DMS53 (cell line): Measurements from ENCODE around the gene ZNF382.
"Not testable (repeated sequence)": the region's sequence is repeated elsewhere in the genome, so short reads cannot be mapped to it uniquely, and the experiment has no call there.

ENCODE experiments used
- DNase-seq: peaks from one replicate; lab custom pipeline; 2025; lab: John Stamatoyannopoulos, UW

Gene ZNF382

DNA sequence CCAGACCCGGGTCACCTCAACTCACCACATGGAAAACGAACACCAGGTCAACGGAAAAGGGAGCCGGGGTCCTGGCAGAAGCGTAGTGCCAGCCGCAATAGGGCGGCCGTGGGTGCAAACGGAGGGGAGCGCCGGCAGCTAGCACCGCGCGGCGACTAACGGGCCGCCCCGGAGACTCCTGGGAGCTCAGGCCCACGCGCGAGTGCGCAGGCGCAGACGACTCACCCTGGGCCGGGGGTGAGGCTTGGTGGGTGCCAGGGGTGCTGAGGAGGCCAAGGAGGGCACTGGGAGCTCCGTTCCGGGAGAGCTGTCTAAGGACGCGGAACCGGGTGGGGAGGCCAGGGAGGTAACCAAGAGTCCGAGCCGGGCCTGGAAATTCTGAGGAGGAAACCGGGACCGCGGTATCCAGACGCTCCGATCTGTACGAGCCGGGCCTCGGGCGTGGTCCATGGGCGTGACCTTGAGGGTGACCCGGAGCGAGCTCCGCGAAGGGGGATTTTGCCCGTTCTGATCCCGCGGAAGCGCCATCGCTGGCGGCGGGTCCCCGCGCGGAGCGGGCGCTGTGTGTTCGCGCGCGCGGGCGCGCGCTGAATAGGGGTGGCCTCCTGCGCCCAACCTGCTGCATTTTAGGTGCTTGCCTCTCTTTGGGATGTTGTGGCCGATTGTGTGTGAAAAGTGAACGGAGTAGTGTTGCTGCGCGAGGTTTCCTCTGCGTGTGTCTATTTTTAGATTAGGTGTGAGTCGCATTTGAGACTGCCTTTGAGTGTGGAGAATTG is at the start of gene ZNF382:
TSS of gene ZNF382 (plus strand) at position 213 of the 776 bp plus-strand sequence. CDS start 4,602 bp downstream, outside the sequence.
- peak; percentile 68 for DNase-seq

DNA sequence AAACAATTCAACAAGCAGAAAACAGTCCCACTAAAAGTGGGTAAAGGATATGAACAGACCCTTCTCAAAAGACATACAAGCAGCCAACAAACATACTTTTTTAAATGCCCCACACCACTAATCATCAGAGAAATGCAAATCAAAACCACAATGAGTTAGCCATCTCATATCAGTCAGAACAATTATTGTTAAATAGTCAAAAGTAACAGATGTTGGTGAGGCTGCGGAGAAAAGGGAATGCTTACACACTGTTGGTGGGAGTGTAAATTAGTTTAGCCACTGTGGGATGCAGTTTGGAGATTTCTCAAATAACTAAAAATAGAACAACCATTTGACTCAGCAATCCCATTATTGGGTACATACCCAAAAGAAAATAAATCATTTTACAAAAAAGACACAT is 40.7 kb upstream of the ZNF382 start:
- DNase-seq: no peak

DNA sequence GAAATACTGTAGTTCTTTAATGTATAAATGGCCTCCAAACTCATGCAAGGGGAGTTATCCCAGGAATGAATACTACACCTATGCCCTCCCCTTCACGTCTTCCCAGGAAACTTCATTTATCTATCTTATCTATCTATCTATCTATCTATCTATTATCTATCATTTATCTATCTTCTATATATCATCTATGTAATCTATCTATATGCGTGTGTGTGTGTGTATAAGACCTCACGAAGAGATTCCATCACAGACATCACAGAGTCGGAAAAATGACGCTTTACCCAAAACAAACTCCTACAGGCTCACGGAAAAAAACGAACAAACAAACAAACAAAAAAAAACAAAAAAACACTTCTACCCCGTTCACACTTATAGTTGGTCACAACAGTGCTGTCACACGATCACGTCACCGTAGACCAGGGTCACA is 32.5 kb upstream of the ZNF382 start:
- no peak for DNase-seq

DNA sequence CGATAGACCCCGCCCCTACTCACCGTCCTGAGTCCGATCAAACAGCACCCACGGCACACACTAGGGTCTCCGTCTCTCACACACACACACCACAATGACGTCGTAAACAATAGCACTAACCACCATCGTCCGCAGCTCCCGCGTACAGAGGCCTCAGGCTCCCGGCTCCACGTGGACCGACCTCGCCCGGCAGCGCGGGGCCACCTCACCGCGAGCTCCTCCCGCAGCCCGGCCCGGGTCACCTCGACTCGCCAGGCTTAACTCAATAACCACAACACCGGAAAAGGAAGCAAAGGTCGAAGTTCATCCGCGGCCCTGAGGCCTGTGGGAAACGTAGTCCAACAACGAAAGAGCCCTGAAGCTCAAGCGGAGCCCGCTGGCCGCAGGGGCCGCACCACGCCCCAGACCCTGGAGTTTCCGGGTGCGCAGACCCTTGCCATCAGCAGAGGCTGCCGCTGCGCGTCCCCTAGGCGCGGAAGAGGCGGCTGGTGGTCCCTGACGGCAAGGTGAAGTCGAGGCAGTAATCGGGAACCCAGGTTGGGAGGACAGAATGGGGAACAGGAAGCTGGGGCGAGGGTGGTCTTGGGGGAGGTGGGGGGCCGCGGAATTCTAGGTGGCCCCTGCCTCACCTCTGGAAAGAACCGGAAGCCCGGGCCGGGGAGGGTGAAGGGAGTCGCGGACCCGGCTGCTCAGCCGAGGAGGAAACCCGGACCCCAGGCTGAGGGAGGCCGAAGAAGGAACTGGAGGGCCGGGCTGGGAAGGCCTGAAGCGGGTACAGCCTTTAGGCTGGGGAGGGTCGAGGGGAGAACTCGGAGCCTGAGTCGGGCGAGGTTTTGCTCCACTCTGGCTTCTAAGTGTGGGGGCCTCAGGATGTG is 31.9 kb upstream of the ZNF382 start, which contains the start of gene ZNF529:
TSS of gene ZNF529 (minus strand) at position 273 of the 875 bp plus-strand sequence. CDS start 946 bp downstream, outside the sequence.
- DNase-seq: peak; percentile 98

DNA sequence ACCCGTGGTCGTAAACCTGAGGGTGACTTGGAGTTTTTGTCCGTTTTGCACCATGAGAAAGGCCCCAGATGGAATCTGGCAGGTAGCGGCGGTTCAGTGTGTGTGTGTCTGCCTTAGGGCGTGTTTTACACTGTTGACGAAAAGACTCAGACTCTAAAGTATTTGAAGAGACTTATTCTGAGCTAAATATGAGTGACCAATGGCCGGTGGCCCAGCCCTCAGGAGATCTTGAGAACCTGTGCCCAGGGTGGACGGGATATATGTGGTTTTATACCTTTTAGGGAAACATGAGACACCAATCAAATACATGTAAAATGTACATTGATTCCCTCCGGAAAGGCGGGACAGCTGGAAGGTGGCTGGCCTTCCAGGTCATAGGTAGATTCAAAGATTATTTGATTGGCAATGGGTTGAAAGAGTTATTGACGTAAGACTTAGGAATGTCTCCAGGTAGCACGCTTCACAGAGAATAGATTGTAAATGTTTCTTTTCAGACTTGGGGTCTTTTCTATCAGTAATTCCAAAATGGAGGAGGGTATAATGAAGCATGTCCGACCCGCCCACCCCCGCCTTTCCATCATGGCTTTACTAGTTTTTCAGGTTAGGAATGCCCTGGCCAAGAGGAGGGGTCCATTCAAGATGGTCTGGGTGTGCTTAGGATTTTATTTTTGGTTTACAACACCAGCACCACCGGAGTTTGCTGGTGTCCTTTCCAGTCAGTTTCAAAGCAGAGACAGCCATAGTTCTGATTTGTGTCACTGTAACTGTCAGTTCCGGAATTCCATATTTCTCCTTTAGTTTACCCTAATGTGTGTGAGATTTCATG is 31.0 kb upstream of the ZNF382 start:
- peak; percentile 75 for DNase-seq

DNA sequence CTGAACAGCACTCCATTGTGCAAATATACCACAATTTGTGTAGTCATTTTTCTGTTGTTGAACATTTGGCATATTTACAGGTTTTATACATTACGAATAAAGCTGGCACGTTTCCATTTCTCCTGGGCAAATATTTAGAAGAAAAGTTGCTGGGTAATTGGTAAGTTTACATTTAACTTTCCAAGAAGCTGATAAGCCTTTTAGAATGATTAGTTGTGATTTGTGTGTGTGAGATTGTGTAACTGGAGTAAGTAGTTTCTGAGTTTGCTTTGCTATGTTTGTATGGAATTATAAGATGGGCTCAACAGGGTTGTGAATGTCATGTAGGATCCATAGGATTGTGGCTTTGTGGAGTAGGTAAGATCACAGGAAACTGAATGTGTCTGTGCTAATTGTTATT is 30.4 kb upstream of the ZNF382 start:
- DNase-seq: no peak

DNA sequence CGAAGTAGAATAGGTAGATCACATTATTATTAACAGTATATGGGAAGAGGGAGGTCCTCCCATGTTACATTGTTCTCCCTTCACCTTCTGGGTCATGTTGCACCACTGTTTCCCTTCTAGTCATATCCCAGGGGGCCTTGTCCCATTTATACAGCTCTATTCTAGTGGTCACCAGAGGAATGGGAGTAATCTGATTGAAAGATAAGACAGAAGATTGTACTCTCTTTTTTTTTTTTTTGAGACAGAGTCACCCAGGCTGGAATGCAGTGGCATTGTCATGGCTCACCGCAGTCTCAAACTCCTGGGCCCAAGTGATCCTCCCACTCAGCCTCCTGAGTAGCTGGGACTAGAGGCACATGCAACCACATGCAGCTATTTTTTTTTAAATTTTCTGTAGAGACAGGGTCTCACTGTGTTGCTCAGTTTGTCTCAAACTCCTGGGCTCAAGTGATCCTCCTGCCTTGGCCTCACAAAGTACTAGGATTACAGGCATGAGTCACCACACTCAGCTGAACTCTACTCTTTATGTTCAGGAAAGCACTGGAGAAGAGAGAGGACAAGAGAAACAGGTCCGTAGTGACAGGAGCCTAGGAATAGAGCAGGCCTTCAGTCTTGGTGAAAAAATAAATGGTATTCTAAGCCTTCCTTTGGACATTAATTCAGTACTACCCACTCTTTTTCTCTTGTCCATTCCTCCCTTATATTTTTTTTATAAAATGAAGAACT is 27.7 kb upstream of the ZNF382 start:
- peak; percentile 60 for DNase-seq

DNA sequence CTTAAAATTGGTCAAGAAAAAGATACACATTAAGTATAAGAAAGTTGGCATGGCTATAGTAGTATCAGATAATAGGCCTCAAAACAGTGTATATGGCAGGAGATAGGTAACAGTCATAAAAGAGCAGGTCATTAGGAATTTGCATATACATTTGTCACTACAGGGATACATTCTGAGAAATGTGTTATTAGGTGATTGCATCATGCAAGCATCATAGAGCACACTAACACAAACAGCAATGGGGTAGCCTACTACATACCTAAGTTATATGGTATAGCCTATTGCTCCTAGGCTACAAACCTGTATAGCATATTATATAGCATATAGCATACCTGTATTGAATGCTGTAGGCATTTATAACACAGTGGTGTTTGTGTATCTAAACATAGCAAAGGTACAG is 25.9 kb upstream of the ZNF382 start:
- DNase-seq: no peak

DNA sequence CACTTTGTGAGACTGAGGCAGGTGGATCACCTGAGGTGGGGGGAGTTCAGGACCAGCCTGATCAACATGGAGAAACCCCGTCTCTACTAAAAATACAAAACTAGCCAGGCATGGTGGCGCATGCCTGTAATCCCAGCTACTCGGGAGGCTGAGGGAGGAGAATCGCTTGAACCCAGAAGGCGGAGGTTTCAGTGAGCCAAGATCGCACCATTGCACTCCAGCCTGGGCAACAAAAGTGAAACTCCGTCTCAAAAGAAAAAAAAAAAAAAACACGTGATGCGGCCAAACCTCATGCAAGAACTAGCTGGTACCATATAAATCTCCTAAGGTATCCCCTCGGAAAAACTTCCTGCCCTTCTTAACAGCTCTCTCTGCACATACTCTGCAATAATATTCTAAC is 2.4 kb upstream of the ZNF382 start:
- DNase-seq: not testable (repeated sequence)

DNA sequence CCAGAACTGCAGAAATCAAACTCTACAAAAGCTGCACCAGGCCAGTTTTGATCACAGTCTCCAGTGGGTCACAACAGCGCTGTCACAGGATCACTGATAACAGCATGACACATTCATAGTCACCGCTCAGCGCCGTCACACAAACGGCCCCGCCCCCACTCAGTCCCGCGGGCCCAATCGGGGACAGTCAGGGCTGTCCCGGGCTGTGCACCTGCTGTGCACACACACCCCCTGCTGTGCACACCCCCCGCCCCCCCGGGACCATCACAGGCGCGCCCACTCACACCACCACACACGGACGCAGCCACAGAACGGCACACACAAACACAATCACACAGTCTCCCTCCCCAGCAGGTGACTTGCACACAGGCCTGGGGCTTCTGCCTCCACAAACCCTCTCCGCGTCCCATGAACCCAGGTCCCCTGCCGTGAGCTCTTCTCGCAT is 435 bp upstream of the ZNF382 start:
- DNase-seq: peak; percentile 76

DNA sequence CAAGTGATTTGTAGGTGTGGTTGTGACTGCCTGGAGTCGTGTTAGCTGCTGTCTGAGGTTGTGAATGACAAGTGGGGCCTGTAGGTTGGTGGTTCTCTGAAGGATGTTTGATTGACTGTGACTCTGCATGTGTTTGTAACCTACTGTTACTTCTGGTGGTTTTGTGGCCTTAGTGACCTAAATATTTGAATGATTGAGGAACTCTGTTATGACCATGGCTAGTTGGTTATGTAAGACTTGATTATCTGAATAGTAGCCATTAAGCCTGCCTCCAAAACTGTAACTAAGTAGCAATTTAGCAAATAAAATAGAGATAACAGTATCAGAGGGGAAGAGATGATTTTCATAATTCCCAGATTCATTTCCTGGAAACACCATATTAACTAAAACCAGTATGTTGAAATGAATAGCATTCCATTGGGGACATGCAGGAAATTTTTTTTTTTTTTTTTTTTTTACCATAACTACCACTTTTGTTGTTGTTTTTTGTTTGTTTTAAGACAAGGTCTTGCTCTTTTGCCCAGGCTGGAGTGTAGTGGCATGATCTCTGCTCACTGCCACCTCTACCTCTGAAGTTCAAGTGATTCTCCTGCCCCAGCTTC is 865 bp downstream of the ZNF382 start:
- no peak for DNase-seq

DNA sequence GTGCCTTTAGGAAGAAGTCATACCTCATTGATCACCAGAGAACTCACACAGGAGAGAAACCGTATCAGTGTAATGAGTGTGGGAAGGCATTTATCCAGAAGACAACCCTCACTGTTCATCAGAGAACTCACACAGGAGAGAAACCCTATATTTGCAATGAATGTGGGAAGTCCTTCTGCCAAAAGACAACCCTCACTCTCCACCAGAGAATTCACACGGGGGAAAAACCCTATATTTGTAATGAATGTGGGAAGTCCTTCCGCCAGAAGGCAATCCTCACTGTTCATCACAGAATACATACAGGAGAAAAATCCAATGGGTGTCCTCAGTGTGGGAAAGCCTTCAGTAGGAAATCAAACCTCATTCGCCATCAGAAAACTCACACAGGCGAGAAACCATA is 21.9 kb downstream of the ZNF382 start:
- no peak for DNase-seq

DNA sequence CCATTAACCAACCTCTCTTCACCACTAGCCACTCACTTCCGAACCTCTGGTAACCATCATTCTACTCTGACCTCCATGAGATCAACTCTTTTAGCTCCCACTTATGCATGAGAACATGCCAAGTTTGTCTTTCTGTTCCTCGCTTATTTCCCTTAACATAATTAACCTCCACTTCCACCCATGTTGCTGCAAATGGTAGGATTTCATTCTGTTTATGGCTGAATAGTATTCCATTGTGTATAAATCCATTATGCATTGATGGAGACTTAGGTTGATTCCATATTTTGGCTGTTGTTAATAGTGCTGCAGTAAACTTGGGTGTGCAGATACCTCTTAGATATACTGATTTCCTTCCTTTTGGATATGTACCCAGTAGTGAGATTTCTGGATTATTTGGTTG is 30.2 kb downstream of the ZNF382 start:
- no peak for DNase-seq

DNA sequence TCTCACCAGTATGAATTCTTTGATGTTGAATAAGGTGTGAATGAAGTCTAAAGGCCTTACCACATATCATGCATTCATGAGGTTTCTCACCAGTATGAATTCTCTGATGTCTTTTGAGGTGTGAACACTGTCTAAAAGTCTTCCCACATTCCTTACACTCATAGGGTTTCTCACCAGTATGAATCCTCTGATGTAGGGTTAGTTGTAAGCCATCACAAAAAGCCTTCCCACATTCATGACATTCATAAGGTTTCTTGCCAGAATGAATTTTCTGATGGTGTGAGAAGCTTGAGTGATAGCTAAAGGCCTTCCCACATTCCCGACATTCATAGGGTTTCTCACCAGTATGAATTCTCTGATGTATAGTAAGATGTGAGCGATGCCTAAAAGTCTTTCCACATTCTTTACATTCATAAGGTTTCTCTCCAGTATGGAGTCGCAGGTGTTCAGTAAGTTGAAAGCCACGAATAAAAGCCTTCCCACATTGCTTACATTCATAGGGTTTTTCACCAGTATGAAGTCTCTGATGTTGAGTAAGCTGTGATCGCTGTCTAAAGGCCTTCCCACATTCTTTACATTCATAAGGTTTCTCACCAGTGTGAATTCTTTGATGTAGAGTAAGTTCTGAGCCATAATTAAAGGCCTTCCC is 33.9 kb downstream of the ZNF382 start:
- peak; percentile 40 for DNase-seq

DNA sequence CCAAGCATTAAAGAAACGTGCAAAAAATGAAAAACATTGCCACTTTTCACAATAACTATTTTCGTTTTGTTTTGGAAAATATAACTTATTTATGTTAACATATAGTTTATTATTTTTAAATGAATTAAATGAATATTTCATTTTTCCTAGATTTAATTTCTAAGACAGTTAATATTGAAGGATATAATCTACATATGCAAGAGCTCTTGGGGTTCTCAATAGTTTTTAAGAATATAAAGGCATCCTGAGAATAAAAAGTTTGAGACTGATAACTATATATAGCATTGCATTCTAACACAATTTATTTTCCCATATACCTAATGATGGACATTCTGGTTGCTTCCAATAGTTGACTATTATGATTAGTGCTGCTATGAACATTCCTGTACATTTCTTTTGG is 41.6 kb downstream of the ZNF382 start:
- no peak for DNase-seq

DNA sequence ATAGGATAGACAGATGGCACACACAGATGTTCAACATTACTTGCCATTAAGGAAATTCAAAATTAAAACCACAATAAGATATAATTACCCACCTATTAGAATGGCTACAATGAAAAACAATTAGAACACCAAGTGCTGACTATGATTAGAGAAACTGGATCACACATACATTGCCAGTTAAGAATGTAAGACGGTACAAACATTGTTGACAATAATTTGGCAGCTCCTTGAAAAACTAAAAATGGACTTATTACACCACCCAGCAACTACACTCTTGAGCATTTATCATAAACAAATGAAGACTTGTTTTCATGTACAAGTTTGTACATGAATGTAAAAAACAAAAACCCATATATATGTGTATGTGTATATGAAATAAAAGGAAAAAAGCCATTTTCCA is 47.8 kb downstream of the ZNF382 start:
- no peak for DNase-seq

DNA sequence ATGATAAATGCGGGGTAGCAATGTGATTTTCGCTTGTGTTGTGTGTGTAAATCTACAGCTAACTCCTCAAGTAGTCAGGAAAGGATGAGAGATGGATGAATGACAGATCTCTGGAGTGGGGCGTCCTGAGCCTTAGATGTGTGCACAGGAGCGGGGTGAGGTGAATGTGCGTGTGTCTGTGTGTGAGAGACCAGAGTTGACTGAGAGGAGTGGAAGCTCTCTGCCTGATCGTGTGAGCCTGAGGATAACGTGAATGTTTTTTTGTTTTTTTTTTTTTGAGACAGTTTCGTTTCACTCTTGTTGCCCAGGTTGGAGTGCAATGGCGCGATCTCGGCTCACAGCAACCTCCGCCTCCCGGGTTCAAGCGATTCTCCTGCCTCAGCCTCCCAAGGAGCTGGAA is 60.7 kb downstream of the ZNF382 start:
- DNase-seq: peak; percentile 37

DNA sequence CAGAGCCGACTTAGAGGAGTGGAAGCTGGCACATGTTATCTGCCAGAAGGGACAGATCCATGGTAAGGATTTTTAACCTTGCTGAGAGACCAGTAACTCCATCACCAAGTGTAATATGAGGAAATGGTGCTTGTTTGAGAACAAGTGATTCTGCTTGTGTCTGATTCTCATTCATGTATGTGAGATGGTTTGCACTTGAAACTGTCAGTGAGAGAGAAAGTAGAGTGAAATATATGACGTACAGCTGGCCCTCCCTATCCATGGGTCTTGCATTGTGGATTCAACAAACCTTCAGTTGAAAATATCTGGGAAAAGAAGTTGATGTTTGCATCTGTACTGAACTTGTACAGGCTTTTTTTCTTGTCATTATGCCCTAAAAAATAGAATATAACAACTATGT is 63.5 kb downstream of the ZNF382 start:
- DNase-seq: peak; percentile 18

DNA sequence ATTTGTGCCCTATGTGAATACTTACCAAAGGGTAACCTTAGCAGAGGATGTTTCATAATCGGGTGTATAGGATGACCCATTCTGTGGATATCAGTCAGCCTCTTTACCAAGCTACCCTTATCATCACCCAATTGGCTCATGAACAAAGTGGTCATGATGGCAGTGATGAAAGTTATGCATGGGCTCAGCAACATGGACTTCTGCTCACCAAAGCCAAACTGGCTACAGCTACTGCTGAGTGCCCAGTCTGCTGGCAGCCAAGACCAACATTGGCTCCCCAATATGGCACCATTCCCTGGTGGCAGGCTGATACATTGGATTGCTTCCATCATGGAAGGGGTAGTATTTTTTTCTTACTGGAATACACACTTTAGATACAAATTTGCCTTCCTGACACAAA is 67.3 kb downstream of the ZNF382 start:
- no peak for DNase-seq

DNA sequence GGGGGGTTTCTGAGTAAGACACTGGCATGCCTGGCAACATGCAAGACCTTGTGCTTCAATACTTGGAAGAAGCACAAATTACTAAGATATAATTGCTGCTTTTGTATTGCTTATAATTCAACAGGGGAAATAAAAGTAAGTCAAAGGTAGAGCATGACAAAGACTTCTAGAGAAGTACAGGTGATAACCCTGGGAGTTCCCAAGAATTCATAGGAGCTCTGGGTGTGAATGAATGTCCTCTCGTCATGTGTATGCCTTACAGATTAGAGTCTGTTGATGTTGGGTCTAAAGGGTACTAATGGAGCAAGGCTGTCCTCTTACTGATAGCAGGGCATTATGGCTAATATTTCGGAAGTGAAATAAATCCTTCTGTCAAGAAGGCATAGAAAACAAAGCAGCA is 69.1 kb downstream of the ZNF382 start:
- DNase-seq: no peak
